IMR-90 (cell line): ENCODE measurements around the gene ALK.

ENCODE experiments used
- BHLHE40 ChIP-seq: fragments of 150-350 bp; IDR thresholded peaks from 2 replicates; pipeline ENCODE4 v1.6.1; 2016; ENCODE audit warnings: mild to moderate bottlenecking, low read depth, low read length
- CEBPB ChIP-seq: IDR thresholded peaks from 2 replicates; pipeline ENCODE4 v1.6.1; 2012; ENCODE audit warnings: low read depth, low read length, improper control_type of control experiment
- CTCF ChIP-seq: conservative IDR thresholded peaks from 2 replicates; pipeline ENCODE4 v1.5.1; 2012; ENCODE audit warnings: mild to moderate bottlenecking, low read depth, low read length, improper control_type of control experiment
- ELK1 ChIP-seq: fragments of 150-350 bp; IDR thresholded peaks from 2 replicates; pipeline ENCODE4 v1.6.1; 2016; ENCODE audit warnings: low read depth, mild to moderate bottlenecking, low read length, moderate library complexity, borderline replicate concordance
- MAFK ChIP-seq: IDR thresholded peaks from 2 replicates; pipeline ENCODE4 v1.6.1; 2012; ENCODE audit warnings: low read depth, low read length, improper control_type of control experiment
- RAD21 ChIP-seq: IDR thresholded peaks from 2 replicates; pipeline ENCODE4 v1.6.1; 2012; ENCODE audit warnings: low read length, improper control_type of control experiment

GRCh38 chr2:29731948-29732347 lies 189.4 kb downstream of the ALK start:
- TF ChIP-seq ELK1 = no peak
- no peak for TF ChIP-seq CEBPB
- no peak for TF ChIP-seq BHLHE40
- no peak for TF ChIP-seq CTCF
- no peak for TF ChIP-seq RAD21
- TF ChIP-seq MAFK = no peak
